ENCODE data around the gene RHBDD3.
A peak's percentile ranks its signal among the peaks of the same experiment; 100 is the strongest.

RHBDD3 gene

DNA sequence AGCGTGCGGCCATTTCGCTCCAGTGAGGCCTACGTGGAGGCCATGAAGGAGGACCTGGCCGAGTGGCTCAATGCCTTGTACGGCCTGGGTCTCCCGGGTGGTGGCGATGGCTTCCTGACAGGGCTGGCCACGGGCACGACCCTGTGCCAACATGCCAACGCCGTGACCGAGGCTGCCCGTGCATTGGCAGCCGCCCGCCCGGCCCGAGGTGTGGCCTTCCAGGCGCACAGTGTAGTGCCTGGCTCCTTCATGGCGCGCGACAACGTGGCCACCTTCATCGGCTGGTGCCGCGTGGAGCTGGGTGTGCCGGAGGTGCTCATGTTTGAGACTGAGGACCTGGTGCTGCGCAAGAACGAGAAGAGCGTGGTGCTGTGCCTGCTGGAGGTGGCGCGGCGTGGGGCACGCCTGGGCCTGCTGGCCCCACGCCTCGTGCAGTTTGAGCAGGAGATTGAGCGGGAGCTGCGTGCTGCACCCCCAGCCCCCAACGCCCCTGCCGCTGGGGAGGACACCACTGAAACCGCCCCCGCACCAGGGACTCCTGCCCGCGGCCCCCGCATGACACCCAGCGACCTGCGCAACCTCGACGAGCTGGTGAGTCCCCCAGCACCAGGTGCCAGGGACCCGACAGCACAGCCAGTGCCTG, 40.5 kb upstream of the RHBDD3 start:
- H3K9ac ChIP-seq (ENCODE audit: low read depth, low read length, poor library complexity) = peak overlapping the region; percentile 82
- peaks cover under 1 to 11% (median 5%) of the 10 kb centered on the region in 3 experiments for H3K27me3 ChIP-seq (ENCODE audit: control insufficient read depth in 3 of 3, insufficient read depth in 3 of 3, low read depth in 1 of 3, low read length in 3 of 3)
- WGBS, 2 donors (ENCODE audit: extremely low coverage in 2 of 2, insufficient read length in 2 of 2, insufficient replicate concordance in 1 of 2) = no CpG with 5 or more reads among the region's 50 CpGs
- H4K8ac ChIP-seq (ENCODE audit: low read depth, low read length) = peak overlapping the region; percentile 23
- H2BK15ac ChIP-seq (ENCODE audit: low read length) = peak overlapping the region; percentile 99
- peak overlapping the region; percentile 76 for H3K18ac ChIP-seq (ENCODE audit: low read length)
- H2AFZ ChIP-seq (ENCODE audit: low read length) = no peak overlapping the region
- peaks cover 4% of the 10 kb centered on the region for H3K79me1 ChIP-seq (ENCODE audit: low read depth, low read length)
- H3K23ac ChIP-seq (ENCODE audit: low read depth, low read length, poor library complexity) = peak overlapping the region; percentile 86
- no peak overlapping the region for H3K27ac ChIP-seq (replicated peaks; ENCODE audit: low read length)
- H2BK12ac ChIP-seq (ENCODE audit: low read length) = peak overlapping the region; percentile 47
- peak overlapping the region; percentile 24 for H2BK120ac ChIP-seq (ENCODE audit: low read depth, low read length)
- no peak overlapping the region for H4K91ac ChIP-seq (ENCODE audit: low read depth, low read length, poor library complexity)
- H3K14ac ChIP-seq (ENCODE audit: low read length) = peak overlapping the region; percentile 84
- H3K4me2 ChIP-seq (ENCODE audit: insufficient read depth, low read length, poor library complexity, severe bottlenecking) = no peak overlapping the region
- no peak for DNase-seq (ENCODE audit: low spot score)
- no peak overlapping the region for H3K4me3 ChIP-seq (ENCODE audit: low read length in 2 of 2)
- peaks cover 0 to under 1% of the 10 kb centered on the region in 2 donors for H3K9me3 ChIP-seq (replicated peaks in 1 of 2; ENCODE audit: control insufficient read depth in 2 of 2, insufficient read depth in 1 of 2, low read depth in 1 of 2, low read length in 2 of 2)
- H3K36me3 ChIP-seq (replicated peaks in 1 of 2; ENCODE audit: control insufficient read depth in 2 of 2, insufficient read depth in 2 of 2, low read length in 2 of 2) = no peaks in the 10 kb centered on the region
- peak overlapping the region; percentile 78 for H2AK5ac ChIP-seq (ENCODE audit: low read depth, low read length)
- peak overlapping the region; percentile 93 for H3K4ac ChIP-seq (ENCODE audit: low read length)
- H3K4me1 ChIP-seq (ENCODE audit: control insufficient read depth in 2 of 2, insufficient read depth in 1 of 2, low read depth in 1 of 2, low read length in 2 of 2) = peaks cover 23 to 28% of the 10 kb centered on the region in 2 donors
- peak overlapping the region; percentile 87 for H2BK5ac ChIP-seq (ENCODE audit: low read length)

DNA sequence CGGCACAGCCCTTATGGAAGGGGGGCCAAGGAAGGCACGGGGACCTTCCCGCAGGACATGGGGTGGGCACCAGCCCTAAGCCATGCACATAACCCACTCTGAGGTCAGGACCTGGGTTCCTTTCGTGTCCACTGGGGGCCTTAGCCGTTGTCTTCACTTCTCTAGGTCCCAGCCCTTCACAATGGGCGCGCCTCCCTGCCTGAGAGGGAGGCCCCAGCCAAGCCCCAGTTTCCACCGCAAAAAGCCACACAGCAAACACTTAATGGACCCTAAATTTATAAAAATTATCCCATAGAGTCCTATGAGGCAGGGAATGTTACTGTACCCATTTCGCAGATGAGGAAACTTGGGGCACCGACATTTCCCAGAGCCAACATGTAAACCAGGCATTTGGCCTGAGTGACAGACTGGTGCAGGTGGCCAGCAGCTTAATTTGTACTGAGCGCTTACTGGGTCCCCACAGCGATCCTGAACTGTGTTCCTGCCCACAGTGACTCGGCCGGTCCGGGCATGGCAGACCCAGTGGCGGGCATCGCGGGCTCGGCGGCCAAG, 39.9 kb upstream of the RHBDD3 start:
- H2AFZ ChIP-seq (ENCODE audit: low read length) = peak overlapping the region; percentile 99
- peak overlapping the region; percentile 90 for H3K4me2 ChIP-seq (ENCODE audit: insufficient read depth, low read length, poor library complexity, severe bottlenecking)
- no peaks in the 10 kb centered on the region for H3K9me3 ChIP-seq (replicated peaks in 1 of 2; ENCODE audit: control insufficient read depth in 2 of 2, insufficient read depth in 1 of 2, low read depth in 1 of 2, low read length in 2 of 2)
- H2BK5ac ChIP-seq (ENCODE audit: low read length) = peak overlapping the region; percentile 87
- H3K23ac ChIP-seq (ENCODE audit: low read depth, low read length, poor library complexity) = peak overlapping the region; percentile 86
- no peak for DNase-seq (ENCODE audit: low spot score)
- no peak overlapping the region for H4K8ac ChIP-seq (ENCODE audit: low read depth, low read length)
- no peak overlapping the region for H3K4ac ChIP-seq (ENCODE audit: low read length)
- H2AK5ac ChIP-seq (ENCODE audit: low read depth, low read length) = peak overlapping the region; percentile 78
- H3K36me3 ChIP-seq (replicated peaks in 1 of 2; ENCODE audit: control insufficient read depth in 2 of 2, insufficient read depth in 2 of 2, low read length in 2 of 2) = no peaks in the 10 kb centered on the region
- peaks cover 0 to 5% (median 0%) of the 10 kb centered on the region in 3 experiments for H3K27me3 ChIP-seq (ENCODE audit: control insufficient read depth in 3 of 3, insufficient read depth in 3 of 3, low read depth in 1 of 3, low read length in 3 of 3)
- peak overlapping the region; percentile 59 to 81 for H3K4me3 ChIP-seq (ENCODE audit: low read length in 2 of 2)
- H3K9ac ChIP-seq (ENCODE audit: low read depth, low read length, poor library complexity) = peak overlapping the region; percentile 82
- H3K27ac ChIP-seq (replicated peaks; ENCODE audit: low read length) = no peak overlapping the region
- peaks cover 22 to 28% of the 10 kb centered on the region in 2 donors for H3K4me1 ChIP-seq (ENCODE audit: control insufficient read depth in 2 of 2, insufficient read depth in 1 of 2, low read depth in 1 of 2, low read length in 2 of 2)
- H2BK15ac ChIP-seq (ENCODE audit: low read length) = peak overlapping the region; percentile 99
- H4K91ac ChIP-seq (ENCODE audit: low read depth, low read length, poor library complexity) = no peak overlapping the region
- peaks cover 4% of the 10 kb centered on the region for H3K79me1 ChIP-seq (ENCODE audit: low read depth, low read length)
- peak overlapping the region; percentile 76 for H3K18ac ChIP-seq (ENCODE audit: low read length)
- WGBS, 2 donors (ENCODE audit: extremely low coverage in 2 of 2, insufficient read length in 2 of 2, insufficient replicate concordance in 1 of 2) = no CpG with 5 or more reads among the region's 20 CpGs
- H2BK120ac ChIP-seq (ENCODE audit: low read depth, low read length) = peak overlapping the region; percentile 24
- H2BK12ac ChIP-seq (ENCODE audit: low read length) = peak overlapping the region; percentile 47
- peak overlapping the region; percentile 84 for H3K14ac ChIP-seq (ENCODE audit: low read length)

DNA sequence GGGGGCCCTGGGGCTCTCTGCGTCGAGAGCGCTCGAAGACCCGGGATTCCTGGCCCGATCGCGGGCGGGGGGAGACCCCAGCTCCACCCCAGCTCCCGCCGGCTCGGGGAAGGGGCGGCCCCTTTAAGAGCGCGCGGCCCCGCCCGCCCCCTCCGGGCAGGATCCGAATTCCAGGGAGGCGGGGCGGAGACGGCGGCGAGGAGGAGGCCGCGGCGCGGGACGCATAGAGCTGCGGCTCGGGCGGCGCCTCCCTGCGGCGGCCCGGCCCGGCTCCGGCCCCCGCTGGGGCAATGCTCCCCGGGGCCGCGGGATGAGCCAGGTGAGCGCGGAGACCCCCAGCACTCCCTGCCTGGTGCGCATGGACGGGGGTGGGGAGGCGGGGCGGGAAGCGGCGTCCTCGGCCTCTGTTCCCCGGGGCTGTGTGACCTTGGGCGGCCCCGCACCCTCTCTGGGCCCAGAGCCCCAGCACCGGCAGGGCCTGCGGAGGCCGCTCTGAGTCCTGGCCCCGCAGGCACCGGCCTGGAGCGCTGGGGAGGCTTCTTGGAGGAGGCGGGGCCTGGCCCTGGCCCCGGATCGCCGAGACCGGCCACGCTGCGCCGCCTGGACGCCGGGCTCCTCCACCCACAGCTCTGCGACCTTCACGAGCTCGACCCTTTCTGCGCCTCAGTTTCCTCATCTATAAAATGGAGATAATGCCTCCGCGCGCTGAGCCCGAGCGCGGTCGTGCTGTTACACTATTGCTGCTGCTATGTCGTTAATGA, 39.2 kb upstream of the RHBDD3 start:
- H3K4me2 ChIP-seq (ENCODE audit: insufficient read depth, low read length, poor library complexity, severe bottlenecking) = peak overlapping the region; percentile 90
- H3K18ac ChIP-seq (ENCODE audit: low read length) = peak overlapping the region; percentile 98
- H3K4ac ChIP-seq (ENCODE audit: low read length) = no peak overlapping the region
- no peak overlapping the region for H4K8ac ChIP-seq (ENCODE audit: low read depth, low read length)
- peak; percentile 83 for DNase-seq (ENCODE audit: low spot score)
- peak overlapping the region; percentile 88 for H3K27ac ChIP-seq (replicated peaks; ENCODE audit: low read length)
- H3K14ac ChIP-seq (ENCODE audit: low read length) = no peak overlapping the region
- peaks cover 4% of the 10 kb centered on the region for H3K79me1 ChIP-seq (ENCODE audit: low read depth, low read length)
- H3K23ac ChIP-seq (ENCODE audit: low read depth, low read length, poor library complexity) = peak overlapping the region; percentile 45
- H2AK5ac ChIP-seq (ENCODE audit: low read depth, low read length) = peak overlapping the region; percentile 1
- no peaks in the 10 kb centered on the region for H3K9me3 ChIP-seq (replicated peaks in 1 of 2; ENCODE audit: control insufficient read depth in 2 of 2, insufficient read depth in 1 of 2, low read depth in 1 of 2, low read length in 2 of 2)
- H2BK120ac ChIP-seq (ENCODE audit: low read depth, low read length) = peak overlapping the region; percentile 84
- H2BK5ac ChIP-seq (ENCODE audit: low read length) = peak overlapping the region; percentile 97
- no peak overlapping the region for H3K9ac ChIP-seq (ENCODE audit: low read depth, low read length, poor library complexity)
- no peak overlapping the region for H2BK12ac ChIP-seq (ENCODE audit: low read length)
- H3K27me3 ChIP-seq (ENCODE audit: control insufficient read depth in 3 of 3, insufficient read depth in 3 of 3, low read depth in 1 of 3, low read length in 3 of 3) = peaks cover 0 to 4% (median 0%) of the 10 kb centered on the region in 3 experiments
- peak overlapping the region; percentile 97 for H2BK15ac ChIP-seq (ENCODE audit: low read length)
- H3K36me3 ChIP-seq (replicated peaks in 1 of 2; ENCODE audit: control insufficient read depth in 2 of 2, insufficient read depth in 2 of 2, low read length in 2 of 2) = no peaks in the 10 kb centered on the region
- no peak overlapping the region for H4K91ac ChIP-seq (ENCODE audit: low read depth, low read length, poor library complexity)
- no CpG with 5 or more reads among the region's 83 CpGs for WGBS, 2 donors (ENCODE audit: extremely low coverage in 2 of 2, insufficient read length in 2 of 2, insufficient replicate concordance in 1 of 2)
- peaks cover 22 to 28% of the 10 kb centered on the region in 2 donors for H3K4me1 ChIP-seq (ENCODE audit: control insufficient read depth in 2 of 2, insufficient read depth in 1 of 2, low read depth in 1 of 2, low read length in 2 of 2)
- H2AFZ ChIP-seq (ENCODE audit: low read length) = peak overlapping the region; percentile 99
- H3K4me3 ChIP-seq (ENCODE audit: low read length in 2 of 2) = peak overlapping the region; percentile 59 to 83

Measured in neuronal stem cell (in vitro differentiated cells).